H1 (cell line): ENCODE results near the gene SIDT1. TPM values are rescaled to one million over a fixed set of nuclear protein-coding genes. Genes with fewer than 3 reads are reported as not detected.

ENCODE experiments used
- CTCF ChIA-PET: fragments of 300-600 bp; sonication (Branson Sonifier 250); formaldehyde crosslinking; loops from one replicate; lab custom pipeline; 2021; ENCODE audit not compliant: partially characterized antibody; lab: Charles Lee
- POLR2A ChIA-PET: fragments of 300-600 bp; sonication (Branson Sonifier 250); formaldehyde crosslinking; loops from one replicate; lab custom pipeline; 2021; ENCODE audit warnings: inconsistent platforms; ENCODE audit not compliant: partially characterized antibody; lab: Charles Lee
- DNase-seq, 2 experiments: peaks; one replicate each; pipeline versions ENCODE4 v3.0.0 to v3.0.0-alpha.2; 2010 to 2022; ENCODE audit warnings: low spot score in 2 of 2, low read depth in 1 of 2, mixed read lengths in 1 of 2
- FAIRE-seq: peaks from 2 replicates; lab custom pipeline; 2011; peaks lifted over from hg19 to GRCh38; lab: Jason Lieb, UNC
- H2AFZ ChIP-seq: 2 replicates; pipeline ENCODE4 v1.8.1; 2012; ENCODE audit warnings: low read length, inconsistent platforms
- H2AK5ac ChIP-seq: 2 replicates; pipeline ENCODE4 v1.6.1; 2013; ENCODE audit warnings: low read depth, low read length
- H2BK120ac ChIP-seq: replicated peaks from 2 replicates; pipeline ENCODE3; 2013; ENCODE audit warnings: low read depth, low read length, inconsistent platforms
- H2BK12ac ChIP-seq: 2 replicates; pipeline ENCODE4 v1.6.1; 2013; ENCODE audit warnings: low read depth, low read length
- H2BK15ac ChIP-seq: 2 replicates; pipeline ENCODE4 v1.6.1; 2013; ENCODE audit warnings: low read length
- H2BK20ac ChIP-seq: 2 replicates; pipeline ENCODE4 v1.6.1; 2013; ENCODE audit warnings: low read length
- H2BK5ac ChIP-seq: 2 replicates; pipeline ENCODE4 v1.6.1; 2013; ENCODE audit warnings: low read depth, low read length
- H3K14ac ChIP-seq: 2 replicates; pipeline ENCODE4 v1.6.1; 2013; ENCODE audit warnings: inconsistent platforms; ENCODE audit not compliant: insufficient read length
- H3K18ac ChIP-seq: 2 replicates; pipeline ENCODE4 v1.6.1; 2013; ENCODE audit warnings: low read length; ENCODE audit errors: extremely low read depth
- H3K23ac ChIP-seq: 2 replicates; pipeline ENCODE4 v1.6.1; 2013; ENCODE audit warnings: inconsistent platforms; ENCODE audit not compliant: insufficient read length
- H3K23me2 ChIP-seq: 2 replicates; pipeline ENCODE4 v1.6.1; 2013; ENCODE audit warnings: low read depth, low read length
- H3K27ac ChIP-seq: 2 replicates; pipeline ENCODE4 v1.6.1; 2011; ENCODE audit warnings: low read depth, low read length, inconsistent platforms
- H3K27me3 ChIP-seq, 4 experiments: replicated peaks in 1 of 4; 1 replicate in 1 of 4; 2 replicates in 3 of 4; pipeline versions ENCODE4 v1.6.1 to v1.8.1; 2011 to 2013; ENCODE audit warnings: low read length in 3 of 4, mild to moderate bottlenecking in 3 of 4, inconsistent platforms in 2 of 4, mixed read lengths in 2 of 4, moderate library complexity in 1 of 4; ENCODE audit not compliant: control insufficient read depth in 3 of 4, insufficient read depth in 3 of 4; ENCODE audit errors: extremely low read depth in 1 of 4
- H3K36me3 ChIP-seq, 4 experiments: 2 replicates each; pipeline versions ENCODE4 v1.6.1 to v1.8.1; 2011 to 2013; ENCODE audit warnings: mild to moderate bottlenecking in 4 of 4, low read length in 3 of 4, moderate library complexity in 2 of 4, control low read depth in 1 of 4, inconsistent platforms in 1 of 4; ENCODE audit not compliant: insufficient read depth in 4 of 4, control insufficient read depth in 2 of 4
- H3K4ac ChIP-seq: replicated peaks from 2 replicates; pipeline ENCODE3; 2013; ENCODE audit warnings: low read length, low read depth, mixed read lengths, inconsistent platforms; ENCODE audit not compliant: insufficient read length
- H3K4me1 ChIP-seq, 4 experiments: replicated peaks in 1 of 4; 1 replicate in 1 of 4; 2 replicates in 3 of 4; pipeline versions ENCODE4 v1.6.1 to v1.8.1; 2011 to 2013; ENCODE audit warnings: low read length in 3 of 4, inconsistent platforms in 2 of 4, mixed read lengths in 1 of 4; ENCODE audit not compliant: insufficient read depth in 4 of 4, control insufficient read depth in 3 of 4
- H3K4me2 ChIP-seq, 2 experiments: 2 replicates each; pipeline versions ENCODE4 v1.6.1 to v1.8.1; 2011 to 2013; ENCODE audit warnings: low read depth in 2 of 2, low read length in 2 of 2, control low read depth in 1 of 2, inconsistent platforms in 1 of 2, mild to moderate bottlenecking in 1 of 2; ENCODE audit not compliant: insufficient read depth in 1 of 2
- H3K4me3 ChIP-seq, 4 experiments: fragments of 200-600, 300-600 bp in 1 of 4; sonication (generic), shearing (Covaris generic), sonication (Bioruptor Twin) in 1 of 4; 2 replicates each; pipeline versions ENCODE4 v1.5.1 to v1.8.1; 2011 to 2016; ENCODE audit warnings: low read length in 4 of 4, low read depth in 3 of 4, control low read depth in 2 of 4, inconsistent platforms in 2 of 4, mild to moderate bottlenecking in 2 of 4, mixed read lengths in 1 of 4, moderate library complexity in 1 of 4; ENCODE audit not compliant: insufficient read depth in 2 of 4; ENCODE audit errors: extremely low read depth in 1 of 4
- H3K56ac ChIP-seq: replicated peaks from 2 replicates; pipeline ENCODE3; 2013; ENCODE audit warnings: low read depth, mild to moderate bottlenecking, mixed read lengths, low read length, inconsistent platforms; ENCODE audit not compliant: insufficient read length
- H3K79me1 ChIP-seq: 2 replicates; pipeline ENCODE4 v1.6.1; 2013; ENCODE audit warnings: low read depth, low read length, control low read depth
- H3K79me2 ChIP-seq, 2 experiments: 2 replicates each; pipeline versions ENCODE4 v1.6.1 to v1.8.1; 2012 to 2013; ENCODE audit warnings: low read length in 2 of 2, mild to moderate bottlenecking in 2 of 2, inconsistent platforms in 1 of 2; ENCODE audit not compliant: insufficient read depth in 2 of 2, control insufficient read depth in 1 of 2
- H3K9ac ChIP-seq, 4 experiments: replicated peaks in 1 of 4; 1 replicate in 1 of 4; 2 replicates in 3 of 4; pipeline versions ENCODE4 v1.6.1 to v1.8.1; 2011 to 2013; ENCODE audit warnings: low read depth in 3 of 4, low read length in 3 of 4, control low read depth in 2 of 4, mild to moderate bottlenecking in 2 of 4, moderate library complexity in 2 of 4, inconsistent platforms in 1 of 4; ENCODE audit errors: extremely low read depth in 1 of 4
- H3K9me3 ChIP-seq, 2 experiments: 2 replicates each; pipeline versions ENCODE4 v1.6.1 to v1.8.1; 2012 to 2013; ENCODE audit warnings: mild to moderate bottlenecking in 2 of 2, moderate library complexity in 2 of 2, control low read depth in 1 of 2, inconsistent platforms in 1 of 2, low read depth in 1 of 2, low read length in 1 of 2, mixed read lengths in 1 of 2; ENCODE audit not compliant: insufficient read depth in 2 of 2
- H4K20me1 ChIP-seq, 2 experiments: replicated peaks in 1 of 2; 2 replicates each; pipeline versions ENCODE3 to v1.8.1; 2011 to 2013; ENCODE audit warnings: inconsistent platforms in 2 of 2, low read length in 2 of 2, mild to moderate bottlenecking in 1 of 2; ENCODE audit not compliant: insufficient read depth in 2 of 2, control insufficient read depth in 1 of 2
- H4K5ac ChIP-seq: 2 replicates; pipeline ENCODE4 v1.6.1; 2013; ENCODE audit warnings: low read length, low read depth, mixed read lengths, inconsistent platforms; ENCODE audit not compliant: insufficient read length
- H4K8ac ChIP-seq: 2 replicates; pipeline ENCODE4 v1.8.0; 2013; ENCODE audit warnings: mild to moderate bottlenecking, moderate library complexity, low read length, inconsistent platforms; ENCODE audit not compliant: insufficient read depth; ENCODE audit errors: extremely low read depth
- H4K91ac ChIP-seq: replicated peaks from 2 replicates; pipeline ENCODE3; 2013; ENCODE audit warnings: low read length, mixed read lengths, inconsistent platforms; ENCODE audit not compliant: insufficient read length
- BACH1 ChIP-seq: IDR thresholded peaks from 2 replicates; pipeline ENCODE4 v1.6.1; 2012; ENCODE audit warnings: low read length, improper control_type of control experiment
- BRCA1 ChIP-seq: IDR thresholded peaks from 2 replicates; pipeline ENCODE4 v1.6.1; 2012; ENCODE audit warnings: low read depth, low read length, improper control_type of control experiment
- CBX5 ChIP-seq: fragments of 300-800, 300-1000 bp; sonication (generic); IDR thresholded peaks from 2 replicates; pipeline ENCODE4 v1.7.1; 2016; ENCODE audit warnings: antibody characterized with exemption, low read length, low read depth
- CREB1 ChIP-seq: IDR thresholded peaks from 2 replicates; pipeline ENCODE4 v1.6.1; 2012; ENCODE audit warnings: inconsistent platforms
- GTF2F1 ChIP-seq: IDR thresholded peaks from 2 replicates; pipeline ENCODE4 v1.6.1; 2012; ENCODE audit warnings: low read depth, low read length, improper control_type of control experiment, borderline replicate concordance
- HDAC2 ChIP-seq, 2 experiments: fragments of 300-600 bp in 1 of 2; sonication (generic) in 1 of 2; IDR thresholded peaks; 2 replicates each; pipeline ENCODE4 v1.6.1; 2011 to 2012; ENCODE audit warnings: low read depth in 2 of 2, low read length in 2 of 2, mild to moderate bottlenecking in 2 of 2, moderate library complexity in 2 of 2, borderline replicate concordance in 1 of 2, inconsistent platforms in 1 of 2
- HDAC6 ChIP-seq: IDR thresholded peaks from one replicate; pipeline ENCODE4 v1.7.1; 2012; ENCODE audit warnings: low read depth, mild to moderate bottlenecking, inconsistent platforms, low read length, moderate library complexity
- NANOG ChIP-seq: IDR thresholded peaks from 2 replicates; pipeline ENCODE4 v1.6.1; 2011; ENCODE audit warnings: low read length, low read depth, mild to moderate bottlenecking, inconsistent platforms; ENCODE audit not compliant: insufficient read depth, poor library complexity, severe bottlenecking
- RAD21 ChIP-seq, 2 experiments: IDR thresholded peaks in 1 of 2; conservative IDR thresholded peaks in 1 of 2; 2 replicates each; pipeline ENCODE4 v1.6.1; 2011; ENCODE audit warnings: low read depth in 2 of 2, low read length in 2 of 2, improper control_type of control experiment in 1 of 2, inconsistent platforms in 1 of 2, mild to moderate bottlenecking in 1 of 2, moderate library complexity in 1 of 2
- SUZ12 ChIP-seq: fragments of 200-600 bp; sonication (generic); IDR thresholded peaks from 2 replicates; pipeline ENCODE4 v1.6.1; 2012; ENCODE audit warnings: mild to moderate bottlenecking, inconsistent platforms, low read length, moderate library complexity, mixed read lengths
- USF2 ChIP-seq: IDR thresholded peaks from 2 replicates; pipeline ENCODE4 v1.6.1; 2011; ENCODE audit warnings: low read length, improper control_type of control experiment
- WGBS, 2 experiments: shearing (Covaris generic) in 1 of 2; methylation state at CpG; one replicate each; pipeline versions ENCODE4 v1.1.6 to v1.1.7; 2013 to 2015; ENCODE audit warnings: low lambda C conversion rate in 2 of 2, mixed read lengths in 2 of 2, inconsistent platforms in 1 of 2, low coverage in 1 of 2, missing lambda C conversion rate in 1 of 2; ENCODE audit not compliant: insufficient replicate concordance in 2 of 2, insufficient coverage in 1 of 2, insufficient read length in 1 of 2; ENCODE audit errors: extremely low coverage in 1 of 2, missing lambda C conversion rate in 1 of 2; 5-methylcytosine and 5-hydroxymethylcytosine counted together
- polyA plus RNA-seq, 7 experiments: library from polyadenylated mRNA; depleted of rRNA in 3 of 7; stranded (reverse) in 5 of 7; unstranded in 2 of 7; fragments of >200 nt in 5 of 7; fragments of 200-250 nt in 2 of 7; gene quantifications; 1 replicate in 5 of 7; 2 replicates in 1 of 7; 4 replicates in 1 of 7; pipeline versions ENCODE4 v1.2.1 to v1.2.3, GENCODE V29; 2011 to 2013; ENCODE audit warnings: missing spikeins in 2 of 7, mixed read lengths in 2 of 7
- total RNA-seq: library from RNA; stranded (reverse); fragmentation: NEBNext Ultra II Directional; extraction: Animal tissue kit (Norgen Biotek cat#: 25700); gene quantifications from 2 replicates; pipeline ENCODE4 v1.2.1, GENCODE V29; 2021

Gene SIDT1
- total and polyA plus RNA-seq, 2 of the 8 experiments (the other 6 are each of a cell fraction or from before 2014, with no cell fraction given), result 0.06 TPM; not detected in 1

DNA sequence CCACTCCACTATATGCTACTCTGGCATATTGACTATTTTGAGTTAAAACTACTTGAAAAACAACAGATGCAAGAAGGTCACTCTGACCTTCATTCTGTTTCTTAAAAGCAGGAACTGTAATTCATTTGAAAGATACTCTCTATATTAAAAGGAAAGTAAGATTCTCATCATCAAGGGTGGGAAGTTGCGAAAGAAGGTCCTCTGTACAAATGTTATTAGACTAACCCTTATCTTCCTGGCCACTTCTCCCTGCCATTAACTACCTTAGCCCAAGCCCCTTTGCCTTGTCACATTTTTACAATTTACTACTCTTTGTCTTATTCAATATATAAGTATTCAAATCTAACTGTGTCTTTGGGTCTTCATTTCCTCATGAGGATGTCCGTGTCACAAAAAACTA, 16.1 kb downstream of the SIDT1 start:
- no peaks in the 10 kb centered on the region; the same call in 1 of the 2 replicates for H3K23me2 ChIP-seq
- H3K79me2 ChIP-seq, result no peaks in the 10 kb centered on the region
- WGBS, 2 experiments, result 88% methylated on average over 2 of the region's 2 CpGs; no CpG with 5 or more reads in 1 of the 2 experiments
- no peak overlapping the region for H4K8ac ChIP-seq
- H3K4me3 ChIP-seq, result no peak overlapping the region
- no peak overlapping the region for H2AK5ac ChIP-seq
- no peak overlapping the region for H4K91ac ChIP-seq
- H3K4ac ChIP-seq, result no peak overlapping the region
- no peak overlapping the region for H3K14ac ChIP-seq
- CTCF ChIA-PET, result interaction anchor here (0.8 kb wide), 1 partner anchor 12 kb away, joined by 5 read pairs; no protein-coding TSS in a partner anchor
- H2BK120ac ChIP-seq, result no peak overlapping the region
- no peak overlapping the region for H3K18ac ChIP-seq
- no peak overlapping the region for H2BK20ac ChIP-seq
- no peaks in the 10 kb centered on the region for H3K79me1 ChIP-seq
- no peak overlapping the region for H3K27ac ChIP-seq
- no peak overlapping the region for H2BK15ac ChIP-seq
- H2AFZ ChIP-seq, result no peak overlapping the region
- no peak overlapping the region for H2BK5ac ChIP-seq
- H3K36me3 ChIP-seq, result no peaks in the 10 kb centered on the region
- POLR2A ChIA-PET, result no interaction called here
- FAIRE-seq (no peak), DNase-seq (no peak)
- no peak overlapping the region for H3K9ac ChIP-seq
- H3K56ac ChIP-seq, result no peak overlapping the region
- no peaks in the 10 kb centered on the region for H3K4me1 ChIP-seq
- H3K4me2 ChIP-seq, result no peak overlapping the region
- no peak overlapping the region for H2BK12ac ChIP-seq
- no peak overlapping the region for H4K5ac ChIP-seq
- no peaks in the 10 kb centered on the region for H3K9me3 ChIP-seq
- H3K27me3 ChIP-seq, result no peaks in the 10 kb centered on the region
- H3K23ac ChIP-seq, result no peak overlapping the region
- TF ChIP-seq USF2, result no peak
- no peak for TF ChIP-seq GTF2F1
- TF ChIP-seq BACH1, result no peak
- TF ChIP-seq SUZ12, result no peak
- no peak for TF ChIP-seq RAD21 (IDR thresholded peaks at IDR 0.05 in 1 of 2, conservative IDR thresholded peaks at IDR 0.05 in 1 of 2; ENCODE audit: low read depth in 2 of 2, low read length in 2 of 2)
- TF ChIP-seq HDAC6, result no peak
- no peak for TF ChIP-seq CBX5
- TF ChIP-seq CREB1, result no peak
- no peak for TF ChIP-seq HDAC2 (IDR thresholded peaks at IDR 0.05; ENCODE audit: borderline replicate concordance in 1 of 2, low read depth in 2 of 2, low read length in 2 of 2)
- no peak for TF ChIP-seq BRCA1
- no peak for TF ChIP-seq NANOG
- no peaks in the 10 kb centered on the region for H4K20me1 ChIP-seq
